Measurements from ENCODE around the gene OR2C3.

- TF ChIP-seq CTCF (IDR thresholded peaks at IDR 0.05): peak in 11 of 12 donors; percentile 23 to 60 (median 45)
- no peak for TF ChIP-seq POLR2A (IDR thresholded peaks at IDR 0.05)
Observed at GRCh38 chr1:247487057-247487456, 49.2 kb downstream of the OR2C3 start.
